ENCODE measurements around the gene LINS1.

The LINS1 gene

GRCh38 chr15:100602064-100602822 lies at the start of gene LINS1, which contains the start of gene ASB7:
Gene LINS1, minus strand, starts transcription at chr15:100602184. Its CDS starts 21,342 bp downstream, at chr15:100580842.
Gene ASB7, plus strand, starts transcription at chr15:100602589. Its CDS starts 9,628 bp downstream, at chr15:100612217.
- peak; percentile 99 for DNase-seq (ENCODE audit: low spot score)

- peak; percentile 63 for DNase-seq (ENCODE audit: low spot score)
Measured at GRCh38 chr15:100651253-100651652, 49.3 kb upstream of the LINS1 start.

DNA sequence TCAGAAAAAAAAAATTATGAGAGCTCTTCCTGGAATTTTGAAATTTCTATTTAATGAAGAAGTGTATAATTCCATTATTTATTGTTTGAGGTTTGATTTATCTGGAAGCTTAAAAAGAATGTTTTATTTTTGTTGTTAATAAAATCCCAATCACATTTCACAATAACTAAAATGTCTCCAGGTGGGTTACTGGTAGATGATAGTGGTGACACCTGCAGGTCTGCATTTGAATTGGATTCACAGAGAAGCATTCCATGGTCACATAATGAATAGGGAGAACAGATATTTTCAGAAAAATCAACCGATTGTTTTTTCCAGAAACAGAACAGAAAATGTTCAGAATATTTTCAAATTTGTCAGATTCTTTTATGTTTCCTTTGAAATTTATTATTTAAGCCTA lies 48.7 kb upstream of the LINS1 start:
- no peak for DNase-seq (ENCODE audit: low spot score)

- no peak for DNase-seq (ENCODE audit: low spot score)
Measured at GRCh38 chr15:100648951-100649350, 47.0 kb upstream of the LINS1 start.

DNA sequence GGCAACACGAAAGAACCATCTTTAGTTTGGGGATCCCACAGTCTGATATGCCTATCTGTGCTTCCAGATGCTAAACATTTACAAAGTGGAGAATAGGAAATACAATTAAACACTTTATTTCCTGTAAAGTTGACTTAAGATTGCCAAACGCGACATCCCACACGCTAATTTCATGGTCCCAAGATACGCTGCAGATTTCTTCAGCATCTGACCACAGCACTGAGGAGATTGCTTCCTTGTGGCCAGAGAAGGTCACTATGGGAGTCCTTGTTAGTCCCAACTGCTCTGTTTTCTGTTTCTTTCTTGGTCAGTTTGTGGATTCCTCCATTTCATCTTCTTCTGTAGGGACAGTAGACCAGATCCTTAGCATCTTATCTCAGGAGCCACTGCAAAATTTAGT lies 43.7 kb upstream of the LINS1 start:
- no peak for DNase-seq (ENCODE audit: low spot score)

DNA sequence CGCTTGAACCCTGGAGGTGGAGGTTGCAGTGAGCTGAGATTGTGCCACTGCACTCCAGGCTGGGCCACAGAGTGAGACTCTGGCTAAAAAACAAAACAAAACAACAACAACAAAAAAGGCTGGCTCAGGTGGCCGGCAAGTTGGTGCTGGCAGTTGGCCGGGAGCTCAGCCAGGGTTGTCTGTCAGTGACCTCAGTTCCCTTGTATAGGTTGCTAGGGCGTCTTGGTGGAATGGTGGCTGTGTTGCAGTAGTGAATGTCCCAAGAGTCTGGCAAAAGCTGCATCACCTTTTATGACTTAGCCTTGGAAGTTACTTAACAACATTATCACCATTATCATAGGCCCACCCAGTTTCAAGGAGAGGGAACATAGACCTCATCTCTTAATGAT lies 41.0 kb upstream of the LINS1 start:
- no peak for DNase-seq (ENCODE audit: low spot score)

DNA sequence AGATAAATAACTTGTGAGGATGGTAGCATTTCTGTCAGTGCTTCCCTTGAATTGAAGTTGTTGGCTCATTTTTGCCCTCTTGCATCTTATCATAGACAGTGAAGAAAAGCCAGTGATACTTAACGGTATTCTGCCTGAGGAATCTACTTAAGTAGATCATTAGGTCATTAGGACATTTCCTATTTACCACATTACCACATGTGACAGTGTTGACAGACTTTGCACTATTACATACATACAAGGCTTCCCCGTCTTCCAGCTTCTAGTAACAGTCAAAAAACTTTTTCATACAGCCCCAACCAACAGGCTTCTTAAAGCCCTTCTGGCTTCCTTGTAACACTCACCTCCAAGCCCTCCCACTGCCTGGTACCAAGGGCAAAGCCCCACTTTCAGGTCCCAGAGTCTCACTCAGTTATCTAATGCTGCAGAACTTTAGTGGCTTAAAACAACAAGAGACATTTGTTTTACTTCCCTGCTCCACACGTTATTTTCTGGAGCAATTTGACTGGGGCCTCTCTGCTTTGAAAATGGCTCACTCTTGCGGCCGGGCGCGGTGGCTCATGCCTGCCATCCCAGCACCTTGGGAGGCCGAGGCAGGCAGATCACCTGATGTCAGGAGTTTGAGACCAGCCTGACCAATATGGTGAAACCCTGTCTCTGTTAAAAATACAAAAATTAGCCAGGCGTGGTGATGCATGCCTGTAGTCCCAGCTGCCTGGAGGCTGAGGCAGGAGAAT lies 40.4 kb upstream of the LINS1 start:
- DNase-seq (ENCODE audit: low spot score), result no peak

GRCh38 chr15:100638177-100638730 lies 36.3 kb upstream of the LINS1 start:
- DNase-seq (ENCODE audit: low spot score), result no peak

GRCh38 chr15:100635406-100636071 lies 33.6 kb upstream of the LINS1 start:
- no peak for DNase-seq (ENCODE audit: low spot score)

GRCh38 chr15:100633763-100634075 lies 31.7 kb upstream of the LINS1 start:
- no peak for DNase-seq (ENCODE audit: low spot score)

- DNase-seq (ENCODE audit: low spot score), result no peak
Measured at GRCh38 chr15:100631831-100632230, 29.8 kb upstream of the LINS1 start.

GRCh38 chr15:100628746-100629145 lies 26.8 kb upstream of the LINS1 start:
- DNase-seq (ENCODE audit: low spot score), result peak; percentile 44

GRCh38 chr15:100627789-100628395 lies 25.9 kb upstream of the LINS1 start:
- DNase-seq (ENCODE audit: low spot score), result peak; percentile 65

DNA sequence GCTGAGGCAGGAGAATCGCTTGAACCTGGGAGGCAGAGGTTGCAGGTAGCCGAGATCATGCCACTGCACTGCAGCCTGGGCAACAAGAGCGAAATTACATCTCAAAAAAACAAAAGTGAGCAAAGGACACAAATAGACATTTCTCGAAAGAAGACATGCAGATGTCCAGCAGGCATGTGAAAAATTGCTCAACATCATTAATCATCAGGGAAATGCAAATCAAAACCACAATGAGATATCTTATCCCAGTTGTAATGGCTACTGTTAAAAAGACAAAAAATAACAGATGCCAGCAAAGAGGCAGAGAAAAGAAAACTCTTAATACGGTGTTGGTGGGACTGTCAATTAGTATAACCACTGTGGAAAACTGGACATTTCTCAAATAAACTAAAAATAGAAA lies 21.3 kb upstream of the LINS1 start:
- no peak for DNase-seq (ENCODE audit: low spot score)

DNA sequence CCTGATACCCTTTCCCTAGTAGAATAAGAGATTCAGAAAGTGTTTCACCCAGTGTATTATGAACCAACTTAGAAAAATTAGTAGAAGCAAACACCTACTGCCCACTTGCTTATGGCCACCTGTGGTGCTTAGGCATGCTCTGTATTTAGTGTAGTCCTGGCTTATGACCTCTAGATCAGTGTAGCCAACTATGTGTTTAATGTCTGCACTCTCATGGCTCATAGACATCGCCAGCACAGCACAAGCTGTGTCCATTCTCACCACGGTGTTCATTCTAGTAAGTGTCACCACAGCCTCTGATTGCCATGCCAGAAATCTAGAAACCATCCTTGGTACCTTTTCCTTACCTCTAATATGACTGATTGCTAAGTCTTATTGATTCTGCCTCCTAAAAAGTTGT lies 14.7 kb upstream of the LINS1 start:
- DNase-seq (ENCODE audit: low spot score), result no peak

DNA sequence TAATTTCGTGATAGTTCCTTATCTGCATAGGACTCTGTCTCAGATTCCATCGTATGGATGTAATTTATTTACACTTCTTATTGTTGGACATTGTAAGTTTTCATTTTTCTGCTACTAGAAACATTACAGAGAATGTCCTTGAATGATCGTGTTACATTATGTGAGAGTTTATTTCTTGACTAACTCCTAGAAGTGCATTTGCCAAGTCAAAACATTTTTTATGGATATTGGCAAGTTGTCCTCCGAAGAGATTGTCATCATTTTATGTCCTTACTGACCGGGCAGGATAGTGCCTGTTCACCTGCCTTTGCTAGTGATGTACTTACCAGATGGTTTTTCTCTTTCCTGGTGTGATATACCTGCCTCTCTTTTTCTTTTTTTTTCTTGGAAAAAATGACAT lies 13.8 kb upstream of the LINS1 start:
- DNase-seq (ENCODE audit: low spot score), result no peak

- no peak for DNase-seq (ENCODE audit: low spot score)
Measured at GRCh38 chr15:100614918-100615317, 12.9 kb upstream of the LINS1 start.

DNA sequence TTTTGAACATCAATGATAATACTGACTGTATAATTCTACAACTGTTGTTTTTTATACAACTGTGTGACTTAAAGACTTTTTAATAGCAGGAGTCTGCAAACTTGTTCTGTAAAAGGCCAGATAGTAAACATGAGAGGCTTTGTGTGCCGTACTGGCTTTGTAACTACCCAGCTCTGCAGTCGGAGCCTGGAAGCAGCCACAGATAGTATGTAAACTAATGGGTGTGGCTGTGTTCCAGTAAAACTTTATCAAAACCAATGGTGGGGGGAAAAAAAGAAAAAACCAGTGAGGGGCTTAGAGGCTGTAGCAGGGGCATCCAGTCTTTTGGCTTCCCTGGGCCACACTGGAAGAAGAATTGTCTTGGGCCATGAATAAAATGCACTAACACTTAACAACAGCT lies 12.4 kb upstream of the LINS1 start:
- no peak for DNase-seq (ENCODE audit: low spot score)

DNA sequence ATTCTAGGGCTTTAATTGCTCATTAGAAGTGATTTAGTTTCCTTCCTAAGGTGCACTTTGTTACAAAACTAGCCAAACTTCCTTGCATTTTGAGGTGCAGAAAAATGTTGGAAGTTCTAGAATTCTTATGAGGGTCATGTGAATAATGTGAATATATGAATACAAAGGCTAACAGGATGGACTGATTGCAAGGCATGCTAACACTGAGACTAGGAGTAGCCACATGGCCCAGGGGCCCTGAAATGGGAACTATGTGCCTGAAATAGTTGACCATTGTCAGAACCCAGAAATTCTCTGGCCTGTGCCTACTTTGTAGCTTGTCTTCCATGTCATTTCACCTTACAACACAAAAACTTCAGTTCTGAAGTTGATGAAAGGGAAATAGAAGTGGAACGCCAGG lies 11.2 kb upstream of the LINS1 start:
- DNase-seq (ENCODE audit: low spot score), result no peak

GRCh38 chr15:100612539-100612938 lies 10.6 kb upstream of the LINS1 start:
- no peak for DNase-seq (ENCODE audit: low spot score)

DNA sequence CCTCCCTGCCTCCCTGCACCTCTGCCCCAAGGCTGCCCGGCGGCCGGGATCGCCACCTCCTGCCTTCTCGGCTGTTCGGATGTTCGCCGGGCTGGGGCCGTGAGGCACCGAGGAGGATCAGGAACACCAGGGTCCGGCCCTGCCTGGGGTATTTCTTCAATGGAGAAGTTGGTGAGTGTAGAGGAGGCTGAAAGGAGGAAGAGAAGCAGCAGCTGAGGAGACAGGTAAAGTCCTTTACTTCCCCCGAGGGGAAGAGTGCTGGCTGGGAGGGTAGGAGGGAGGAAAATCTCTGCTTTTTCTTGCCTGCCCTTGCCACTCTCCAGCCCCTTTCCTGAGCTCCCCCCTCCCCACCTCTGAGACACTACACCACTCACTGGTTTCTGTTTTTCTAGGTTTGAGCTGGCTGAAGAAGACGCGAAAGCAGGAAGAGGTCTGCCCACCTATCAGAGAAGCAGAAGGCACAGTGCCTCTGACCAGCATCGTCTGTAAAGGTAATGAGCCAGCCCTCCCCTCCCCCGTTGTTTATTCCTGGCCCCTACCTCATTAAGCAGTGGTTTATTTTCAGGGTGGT lies 924 bp upstream of the LINS1 start:
- DNase-seq (ENCODE audit: low spot score), result no peak

DNA sequence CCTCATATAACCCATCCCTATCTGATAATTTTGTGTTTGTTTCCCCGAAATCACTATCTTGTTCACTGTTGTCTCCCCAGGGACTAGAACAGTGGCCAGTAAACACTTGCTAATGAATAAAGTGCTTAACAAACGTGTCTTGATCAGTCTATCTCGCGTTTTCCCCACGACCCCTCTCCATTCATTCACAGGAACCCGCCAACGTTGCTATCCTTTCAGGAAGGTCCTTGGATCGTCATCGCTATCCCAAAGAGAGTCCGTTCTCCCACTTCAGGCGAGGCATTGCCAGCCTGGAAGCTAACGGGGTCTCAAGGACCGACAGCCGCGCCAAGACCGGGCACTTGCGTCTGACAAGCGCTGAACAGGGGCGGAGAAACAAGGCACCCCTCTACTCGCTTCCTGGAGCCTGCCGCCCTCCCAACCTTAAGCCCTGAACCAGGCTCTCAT lies 344 bp downstream of the LINS1 start:
- no peak for DNase-seq (ENCODE audit: low spot score)
